GM12801 (cell line): ENCODE measurements around the gene TFF1.

ENCODE experiments used
- CTCF ChIP-seq: IDR thresholded peaks from one replicate; pipeline ENCODE4 v1.5.1; 2011; ENCODE audit warnings: control low read depth; ENCODE audit not compliant: insufficient read length; ENCODE audit errors: extremely low read depth

The TFF1 gene

GRCh38 chr21:42373908-42374455 is 7.6 kb upstream of the TFF1 start:
- no peak for TF ChIP-seq CTCF

- TF ChIP-seq CTCF, result no peak
Observed at GRCh38 chr21:42373196-42373907, 7.0 kb upstream of the TFF1 start.

GRCh38 chr21:42370894-42371654 is 4.7 kb upstream of the TFF1 start:
- TF ChIP-seq CTCF, result no peak

GRCh38 chr21:42369821-42370220 is 3.5 kb upstream of the TFF1 start:
- TF ChIP-seq CTCF, result no peak

GRCh38 chr21:42367367-42368165 is 1.2 kb upstream of the TFF1 start:
- no peak for TF ChIP-seq CTCF

- TF ChIP-seq CTCF, result no peak
Observed at GRCh38 chr21:42365770-42366169, 565 bp downstream of the TFF1 start.

- TF ChIP-seq CTCF, result no peak
Observed at GRCh38 chr21:42364304-42364865, 1.9 kb downstream of the TFF1 start.
